ENCODE measurements around the gene ANTKMT.
"Not testable (repeated sequence)": the region's sequence is repeated elsewhere in the genome, so short reads cannot be mapped to it uniquely, and the experiment has no call there.

ANTKMT gene

GRCh38 chr16:728890-729744 lies 8.2 kb downstream of the ANTKMT start:
- DNase-seq: no peak

- peak in 1 of 5 donors; percentile 12 for DNase-seq
Measured at GRCh38 chr16:729768-730665, 9.1 kb downstream of the ANTKMT start.

GRCh38 chr16:730666-731509 lies 9.9 kb downstream of the ANTKMT start:
- DNase-seq: no peak

GRCh38 chr16:732332-732731 lies 11.4 kb downstream of the ANTKMT start:
- no peak for DNase-seq

- no peak for DNase-seq
Measured at GRCh38 chr16:732936-733335, 12.0 kb downstream of the ANTKMT start.

GRCh38 chr16:733382-734207 lies 12.6 kb downstream of the ANTKMT start:
- DNase-seq: peak in 1 of 5 donors; percentile 25

GRCh38 chr16:734208-734980 lies 13.4 kb downstream of the ANTKMT start:
- DNase-seq: no peak

GRCh38 chr16:734981-735881 lies 14.3 kb downstream of the ANTKMT start:
- DNase-seq: no peak

GRCh38 chr16:735982-736453 lies 15.1 kb downstream of the ANTKMT start:
- peak in 1 of 5 donors; percentile 58 for DNase-seq

GRCh38 chr16:736936-737481 lies 16.1 kb downstream of the ANTKMT start:
- DNase-seq: no peak

- no peak for DNase-seq
Measured at GRCh38 chr16:739560-740458, 18.9 kb downstream of the ANTKMT start.

GRCh38 chr16:740459-740763 lies 19.5 kb downstream of the ANTKMT start:
- no peak for DNase-seq

GRCh38 chr16:740764-741505 lies 20.0 kb downstream of the ANTKMT start, which contains the start of gene CIAO3:
TSS of gene CIAO3 (minus strand) at chr16:740997. CDS start at chr16:740985, 12 bp downstream.
- DNase-seq: peak; percentile 78 to 90 (median 89)

- no peak for DNase-seq
Measured at GRCh38 chr16:741986-742629, 21.2 kb downstream of the ANTKMT start.

GRCh38 chr16:742894-743293 lies 21.9 kb downstream of the ANTKMT start:
- not testable (repeated sequence) for DNase-seq

- DNase-seq: no peak
Measured at GRCh38 chr16:743794-744500, 23.0 kb downstream of the ANTKMT start.

Data from T-helper 1 cell (primary cell).